A549 (cell line): Measurements from ENCODE around the gene CNTNAP5.

ENCODE experiments used
- CTCF ChIP-seq: fragments of >200 bp; sonication (Bioruptor Twin); formaldehyde crosslinking; IDR thresholded peaks from 3 replicates; pipeline ENCODE4 v1.5.1; 2016
- ELK1 ChIP-seq: fragments of 150-350 bp; IDR thresholded peaks from 2 replicates; pipeline ENCODE4 v1.6.1; 2014; ENCODE audit warnings: low read depth, mild to moderate bottlenecking, low read length
- JUN ChIP-seq, 2 experiments: fragments of >200 bp; sonication (Bioruptor Twin); formaldehyde crosslinking; IDR thresholded peaks; 2 replicates in 1 of 2; 3 replicates in 1 of 2; pipeline ENCODE4 v1.6.1; 2016 to 2017

GRCh38 chr2:124894199-124894598 is 869.1 kb downstream of the CNTNAP5 start:
- TF ChIP-seq CTCF (no peak), JUN (IDR thresholded peaks at IDR 0.05) (no peak), ELK1 (no peak)
